Tibial artery (tissue), 4 donors: ENCODE measurements around the gene SLC3A2.

Experiments used
- DNase-seq, 2 donors: peaks; one replicate each; pipeline ENCODE4 v3.0.0-alpha.2; 2019
- H3K27ac ChIP-seq, 2 donors: fragments of 200-600 bp; sonication (generic) in 1 of 2; 1 replicate in 1 of 2; 2 replicates in 1 of 2; pipeline ENCODE4 v1.5.1; 2018 to 2019; ENCODE audit warnings: mild to moderate bottlenecking in 1 of 2
- H3K27me3 ChIP-seq, 2 donors: fragments of 200-600 bp; sonication (generic) in 1 of 2; one replicate each; pipeline versions ENCODE4 v1.5.1 to v1.6.0; 2016 to 2019
- H3K36me3 ChIP-seq, 3 donors: fragments of 200-600 bp; sonication (generic) in 2 of 3; one replicate each; pipeline ENCODE4 v1.5.1; 2016 to 2019; ENCODE audit warnings: mild to moderate bottlenecking in 2 of 3
- H3K4me1 ChIP-seq, 4 donors: fragments of 200-600 bp; sonication (generic) in 2 of 4; 1 replicate in 3 of 4; 2 replicates in 1 of 4; pipeline ENCODE4 v1.5.1; 2016 to 2019
- H3K4me3 ChIP-seq, 2 donors: fragments of 200-600 bp; sonication (generic) in 1 of 2; 1 replicate in 1 of 2; 2 replicates in 1 of 2; pipeline ENCODE4 v1.5.1; 2018 to 2019; ENCODE audit warnings: mild to moderate bottlenecking in 2 of 2
- H3K9me3 ChIP-seq, 3 donors: fragments of 200-600 bp; sonication (generic) in 1 of 3; one replicate each; pipeline ENCODE4 v1.5.1; 2016 to 2019
- CTCF ChIP-seq, 2 experiments: fragments of 200-600 bp in 1 of 2; fragments of 450-650 bp in 1 of 2; IDR thresholded peaks; one replicate each; pipeline ENCODE4 v1.5.1; 2017 to 2019; ENCODE audit warnings: antibody characterized with exemption in 2 of 2, mild to moderate bottlenecking in 1 of 2, moderate library complexity in 1 of 2
- intact Hi-C: fragments of 100-400 bp; cut with DNase I; formaldehyde crosslinking; loops from one replicate; pipeline ENCODE4 v1.15.0; 2023; ENCODE audit warnings: low total_unique reads

SLC3A2 gene

DNA sequence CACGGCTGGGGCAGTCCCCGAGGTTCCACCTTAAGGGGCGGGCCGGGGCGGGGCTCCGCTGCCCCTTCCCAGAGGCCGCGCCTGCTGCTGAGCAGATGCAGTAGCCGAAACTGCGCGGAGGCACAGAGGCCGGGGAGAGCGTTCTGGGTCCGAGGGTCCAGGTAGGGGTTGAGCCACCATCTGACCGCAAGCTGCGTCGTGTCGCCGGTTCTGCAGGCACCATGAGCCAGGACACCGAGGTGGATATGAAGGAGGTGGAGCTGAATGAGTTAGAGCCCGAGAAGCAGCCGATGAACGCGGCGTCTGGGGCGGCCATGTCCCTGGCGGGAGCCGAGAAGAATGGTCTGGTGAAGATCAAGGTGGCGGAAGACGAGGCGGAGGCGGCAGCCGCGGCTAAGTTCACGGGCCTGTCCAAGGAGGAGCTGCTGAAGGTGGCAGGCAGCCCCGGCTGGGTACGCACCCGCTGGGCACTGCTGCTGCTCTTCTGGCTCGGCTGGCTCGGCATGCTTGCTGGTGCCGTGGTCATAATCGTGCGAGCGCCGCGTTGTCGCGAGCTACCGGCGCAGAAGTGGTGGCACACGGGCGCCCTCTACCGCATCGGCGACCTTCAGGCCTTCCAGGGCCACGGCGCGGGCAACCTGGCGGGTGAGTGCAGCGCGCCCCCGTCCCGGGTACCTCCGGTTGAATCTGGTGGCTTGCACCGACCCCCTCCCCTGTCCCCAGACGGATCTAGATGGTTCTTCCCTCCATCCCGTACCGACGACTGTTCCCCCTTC is at the start of gene SLC3A2:
Gene SLC3A2 (plus strand): TSS at position 94 of the 776 bp plus-strand sequence. CDS start 128 bp downstream, at position 222.
- intact Hi-C loops, result no loop called here
- peak; percentile 81 to 95 for DNase-seq
- Histone ChIP-seq H3K4me1 (peaks cover 0 to 61% (median 46%) of the 10 kb centered on the region in 4 donors), H3K4me3 (peak within 1 kb of the TSS; percentile 78 to 94), H3K9me3 (no peaks in the 10 kb centered on the region), H3K27me3 (no peaks in the 10 kb centered on the region), H3K27ac (peak within 1 kb of the TSS; percentile 95 to 99), H3K36me3 (peaks cover 35 to 38% (median 36%) of the 10 kb centered on the region in 3 donors)
- peak; percentile 46 to 65 for TF ChIP-seq CTCF (IDR thresholded peaks at IDR 0.05)

DNA sequence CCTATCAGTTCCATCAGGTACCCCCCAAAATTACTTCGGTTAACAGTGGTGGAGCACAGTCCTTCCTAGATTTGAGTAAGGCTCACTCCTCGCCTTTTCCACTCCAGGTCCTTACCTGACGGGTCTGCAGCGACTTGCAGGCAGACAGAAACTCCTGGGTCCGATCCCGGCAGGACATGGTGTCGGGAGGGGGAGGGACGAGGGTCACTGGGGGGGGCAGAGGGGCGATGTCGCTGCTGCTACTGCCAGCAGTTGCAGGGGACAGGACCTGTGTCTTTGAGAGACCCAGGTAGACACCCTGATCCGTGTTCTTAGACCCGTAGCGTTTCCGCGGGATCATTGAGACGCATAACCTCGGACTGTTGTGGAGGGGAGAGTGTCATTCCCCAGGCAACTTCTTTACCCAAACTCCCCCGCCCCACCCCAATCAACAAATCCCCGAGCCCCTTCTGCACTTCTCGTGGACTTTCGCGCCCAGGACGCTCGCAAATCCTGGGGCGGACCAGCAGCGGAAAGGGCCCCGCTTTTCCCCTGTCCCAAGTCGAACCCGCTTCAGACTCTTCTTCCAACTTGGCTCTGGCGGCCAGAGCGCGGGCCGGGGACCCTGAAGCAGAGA is 49.7 kb upstream of the SLC3A2 start:
- DNase-seq, result no peak
- intact Hi-C loops, result no loop called here
- Histone ChIP-seq H3K4me3 (peak overlapping the region; percentile 63 to 76), H3K27ac (peak overlapping the region; percentile 91 to 93), H3K36me3 (peaks cover 16 to 43% (median 39%) of the 10 kb centered on the region in 3 donors), H3K4me1 (peaks cover 7 to 53% (median 40%) of the 10 kb centered on the region in 4 donors), H3K27me3 (no peaks in the 10 kb centered on the region), H3K9me3 (no peaks in the 10 kb centered on the region)
- no peak for TF ChIP-seq CTCF (IDR thresholded peaks at IDR 0.05)

DNA sequence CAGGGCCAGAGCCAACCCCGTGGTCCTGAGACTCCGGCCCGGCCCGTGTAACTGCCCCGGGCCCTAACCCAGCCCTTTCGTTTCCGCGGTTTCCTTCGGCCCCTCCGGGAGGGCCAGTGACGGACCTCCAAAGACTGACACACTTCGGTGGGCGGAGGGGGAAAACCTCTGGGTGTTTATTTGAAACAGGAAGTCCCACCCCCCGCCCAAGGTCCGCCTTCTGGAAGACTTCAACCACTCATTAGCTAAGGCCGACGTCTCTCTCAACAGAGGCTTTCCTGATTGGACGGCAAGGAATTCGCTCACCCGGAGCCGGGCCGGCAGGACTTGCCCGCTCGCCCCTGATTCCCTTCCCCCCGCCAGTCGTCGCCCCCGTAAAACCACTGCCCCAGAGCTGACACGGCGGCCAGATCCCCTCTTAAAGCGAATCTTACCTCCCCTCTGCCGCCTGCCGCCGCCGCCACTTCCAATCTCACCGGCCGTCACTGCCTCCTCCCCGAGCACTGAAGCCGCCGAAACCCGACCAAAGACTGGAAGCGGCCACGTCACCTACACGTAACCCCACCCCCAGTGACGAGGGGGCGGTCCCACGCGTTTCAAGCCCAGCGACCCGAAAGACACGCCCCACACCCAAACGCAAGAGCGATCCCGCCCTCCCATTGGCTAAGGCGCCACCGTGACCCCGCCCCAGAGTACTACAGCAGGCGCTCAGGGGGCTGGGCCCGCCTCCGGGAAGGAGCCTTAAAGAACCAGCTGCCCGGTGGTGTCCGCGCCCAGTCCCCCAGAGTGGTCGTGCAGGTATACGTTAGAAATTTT is 49.0 kb upstream of the SLC3A2 start, which contains the start of gene STX5:
Gene STX5 (minus strand): TSS at position 532 of the 816 bp plus-strand sequence. CDS start 808 bp downstream, outside the sequence.
- peaks cover 7 to 53% (median 40%) of the 10 kb centered on the region in 4 donors for H3K4me1 ChIP-seq
- intact Hi-C loops, result no loop called here
- peak within 1 kb of the TSS; percentile 91 to 93 for H3K27ac ChIP-seq
- no peaks in the 10 kb centered on the region for H3K27me3 ChIP-seq
- peak within 1 kb of the TSS; percentile 63 to 76 for H3K4me3 ChIP-seq
- peak; percentile 100 for DNase-seq
- H3K36me3 ChIP-seq, result peaks cover 9 to 43% (median 32%) of the 10 kb centered on the region in 3 donors
- TF ChIP-seq CTCF (IDR thresholded peaks at IDR 0.05), result no peak
- no peaks in the 10 kb centered on the region for H3K9me3 ChIP-seq

DNA sequence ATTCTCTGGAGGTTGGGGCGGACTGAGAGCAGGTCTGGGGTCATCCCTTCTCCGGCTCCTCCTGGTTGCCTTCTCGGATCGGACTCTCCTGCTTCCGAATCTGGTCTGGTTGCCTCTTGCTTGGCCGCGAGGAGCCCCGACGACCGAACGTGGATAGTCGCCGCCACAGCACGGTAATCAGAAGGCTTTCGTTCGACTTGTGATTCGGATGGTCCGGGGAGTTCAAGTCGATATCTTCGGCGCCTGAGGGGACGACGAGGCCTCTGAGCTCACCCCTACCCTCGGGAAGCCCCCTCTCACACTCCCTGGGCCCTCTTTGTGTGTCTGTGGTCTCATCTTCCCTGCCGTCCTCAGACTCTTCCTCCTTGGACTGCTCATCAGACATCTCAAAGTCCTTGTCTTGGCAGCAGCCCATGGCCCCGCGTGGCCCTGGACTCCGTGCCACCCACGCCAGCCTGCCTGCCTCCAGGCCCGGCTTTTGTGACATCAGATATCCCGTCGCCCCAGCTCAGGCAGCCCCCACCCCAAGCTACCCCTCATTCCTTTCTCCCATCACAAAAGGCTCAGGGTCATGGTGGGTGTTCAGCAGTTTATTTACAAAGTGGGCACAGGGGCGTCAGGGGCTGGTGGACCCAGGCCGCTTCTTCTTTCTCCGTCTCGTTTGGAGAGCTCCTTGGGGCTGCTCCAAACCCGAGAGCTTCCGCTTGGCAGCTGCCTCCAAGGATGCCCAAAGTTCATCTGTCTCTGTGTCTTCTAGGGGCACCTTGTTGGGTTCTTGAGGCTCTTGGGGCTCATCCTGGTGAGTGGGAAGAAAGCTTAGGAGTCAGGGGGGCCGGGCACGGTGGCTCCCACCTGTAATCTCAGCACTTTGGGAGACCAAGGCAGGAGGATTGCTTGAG is 48.1 kb upstream of the SLC3A2 start, which contains the start of gene TEX54:
Gene TEX54 (minus strand): TSS at position 506 of the 899 bp plus-strand sequence.
- no peak for TF ChIP-seq CTCF (IDR thresholded peaks at IDR 0.05)
- intact Hi-C loops, result no loop called here
- H3K27me3 ChIP-seq, result no peaks in the 10 kb centered on the region
- peaks cover 7 to 54% (median 40%) of the 10 kb centered on the region in 4 donors for H3K4me1 ChIP-seq
- no peaks in the 10 kb centered on the region for H3K9me3 ChIP-seq
- peaks cover under 1 to 34% (median 23%) of the 10 kb centered on the region in 3 donors for H3K36me3 ChIP-seq
- peak within 1 kb of the TSS; percentile 91 to 93 for H3K27ac ChIP-seq
- peak in 1 of 2 donors; percentile 80 for DNase-seq
- H3K4me3 ChIP-seq, result peak within 1 kb of the TSS; percentile 63 to 76
